ENCODE measurements around the gene CCSER1.

The CCSER1 gene

GRCh38 chr4:90127223-90127705 lies at the start of gene CCSER1:
TSS of gene CCSER1 (plus strand) at chr4:90127394.
- peak; percentile 42 for DNase-seq

DNA sequence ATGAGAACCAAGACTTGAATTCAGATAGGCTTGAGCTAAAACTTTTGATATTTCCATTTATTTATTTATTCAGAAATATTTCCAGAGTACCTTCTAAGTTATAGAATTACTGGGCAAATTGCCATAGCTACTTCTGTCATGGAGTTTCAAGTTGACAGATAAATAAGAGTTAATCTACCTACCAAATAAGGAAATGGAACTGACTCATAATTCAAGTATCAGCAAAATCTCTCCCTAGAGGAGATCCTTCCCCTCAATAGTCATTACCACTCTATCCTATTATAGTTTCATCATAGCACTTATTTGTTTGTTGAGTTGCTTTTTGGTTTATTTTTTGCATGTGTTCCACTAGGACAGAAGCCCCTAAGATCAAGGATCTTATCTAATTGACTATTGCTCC lies 48.8 kb upstream of the CCSER1 start:
- no peak for DNase-seq

DNA sequence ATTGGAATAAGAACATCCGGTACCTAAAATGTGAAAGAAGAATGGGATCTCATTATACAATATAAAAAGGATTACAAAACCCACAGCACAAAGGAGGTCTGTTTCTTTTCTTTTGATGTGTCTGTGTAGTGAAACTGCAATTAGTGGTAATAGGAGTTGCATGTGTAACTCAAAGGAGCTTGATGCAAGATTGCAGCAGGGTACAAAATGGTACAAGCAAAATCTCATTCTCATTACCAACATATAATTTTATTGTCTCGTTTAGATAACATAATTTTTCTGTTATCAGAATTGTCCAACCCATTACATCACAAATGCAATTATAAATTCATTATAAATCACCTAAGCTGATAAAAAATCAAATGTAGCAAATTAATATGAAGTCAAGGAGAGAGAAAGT lies 47.1 kb upstream of the CCSER1 start:
- no peak for DNase-seq

- no peak for DNase-seq
Measured at GRCh38 chr4:90081432-90082144, 45.6 kb upstream of the CCSER1 start.

DNA sequence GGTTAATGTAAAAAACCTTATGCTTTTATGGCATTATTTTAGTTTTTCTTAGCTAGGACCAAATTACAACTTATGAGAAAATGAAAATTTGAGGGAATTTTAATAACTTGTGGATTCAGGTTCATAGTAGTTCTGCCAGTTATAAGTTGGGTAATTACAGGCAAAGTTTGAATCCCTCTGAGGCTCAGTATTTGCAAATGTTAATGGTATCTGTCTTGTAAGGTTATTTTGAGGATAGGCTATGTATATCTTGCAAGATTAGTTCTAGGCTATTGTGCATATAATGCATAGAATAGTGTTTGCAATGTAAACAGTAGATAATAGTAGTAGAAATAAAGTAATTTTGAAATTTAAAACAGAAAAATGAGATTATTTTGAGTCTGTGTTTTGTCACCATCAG lies 44.7 kb upstream of the CCSER1 start:
- no peak for DNase-seq

- DNase-seq, result no peak
Measured at GRCh38 chr4:90084277-90084966, 42.8 kb upstream of the CCSER1 start.

GRCh38 chr4:90084967-90085295 lies 42.3 kb upstream of the CCSER1 start:
- no peak for DNase-seq

- DNase-seq, result no peak
Measured at GRCh38 chr4:90093526-90093925, 33.7 kb upstream of the CCSER1 start.

DNA sequence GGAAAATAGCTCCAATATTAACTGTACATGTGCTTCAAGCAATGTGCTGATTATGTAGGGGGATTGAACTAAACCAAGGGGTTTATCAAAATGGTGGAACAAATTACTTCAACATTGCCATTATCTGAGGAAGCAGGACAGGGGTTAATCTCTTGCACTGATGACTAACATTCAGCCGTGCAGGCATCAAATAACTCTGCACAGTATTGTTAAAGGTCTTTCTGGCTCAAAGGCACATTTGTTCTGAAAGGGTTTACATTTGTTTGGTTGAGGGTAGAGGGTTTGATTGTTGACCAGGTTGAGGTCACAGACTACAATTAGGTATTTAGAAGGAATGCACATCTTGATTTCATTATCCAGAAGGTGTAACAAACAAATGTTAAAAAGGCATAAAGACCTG lies 32.2 kb upstream of the CCSER1 start:
- no peak for DNase-seq

DNA sequence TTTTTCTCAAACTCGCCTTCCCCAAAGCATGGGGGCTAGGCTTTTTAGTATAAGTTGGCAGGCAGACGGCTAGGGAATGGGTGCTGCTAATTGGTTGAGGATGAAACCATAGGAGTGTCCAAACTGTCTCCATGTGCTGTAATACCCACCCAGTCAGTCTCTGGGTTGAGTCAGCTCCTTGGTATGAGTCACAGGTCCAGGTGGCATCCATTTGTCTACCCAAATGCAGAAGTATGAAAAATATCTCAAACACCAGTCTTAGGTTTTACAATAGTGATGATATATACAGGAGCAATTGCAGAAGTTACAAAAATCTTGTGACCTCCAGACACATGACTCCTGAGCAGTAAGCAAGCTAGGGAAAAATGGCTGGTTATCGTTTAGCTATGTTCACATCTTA lies 27.4 kb upstream of the CCSER1 start:
- DNase-seq, result no peak

DNA sequence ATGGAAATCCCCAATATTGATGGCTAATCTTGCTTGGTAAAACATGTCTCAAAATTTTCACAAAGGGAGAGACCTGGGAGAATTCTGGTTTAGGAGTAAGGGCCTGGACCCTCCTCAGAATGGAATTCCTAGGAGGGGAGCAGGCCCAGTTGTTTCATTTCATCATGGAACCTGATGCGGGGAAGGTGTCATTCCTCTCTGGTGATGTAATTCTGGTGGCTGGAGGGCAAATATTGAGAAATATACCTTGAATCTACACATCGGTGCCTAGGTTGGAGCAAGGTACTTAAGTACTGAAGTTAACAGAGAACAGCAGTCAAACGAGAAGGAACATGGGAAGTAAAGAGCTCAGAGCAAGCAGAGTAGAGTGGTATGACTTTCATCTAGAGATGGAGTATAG lies 23.2 kb upstream of the CCSER1 start:
- DNase-seq, result no peak

DNA sequence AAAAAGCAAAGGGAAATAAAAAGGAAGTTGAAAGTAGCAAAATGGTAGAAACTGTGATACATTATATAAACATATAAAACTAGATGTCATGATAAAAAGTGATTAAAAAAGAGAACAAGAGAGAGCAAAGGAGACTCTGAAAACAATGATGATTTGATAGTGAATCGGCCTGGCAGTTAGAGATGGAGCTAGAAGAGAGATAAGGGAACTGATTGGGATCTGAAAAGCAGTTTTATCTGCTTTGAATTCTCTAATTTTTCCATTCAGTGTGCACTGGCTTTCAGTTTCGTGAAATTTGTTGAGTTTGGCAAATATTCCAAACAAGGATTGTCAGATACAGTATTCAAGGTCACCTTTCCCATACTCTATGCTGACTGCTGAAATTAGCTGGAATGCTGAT lies 21.9 kb upstream of the CCSER1 start:
- no peak for DNase-seq

DNA sequence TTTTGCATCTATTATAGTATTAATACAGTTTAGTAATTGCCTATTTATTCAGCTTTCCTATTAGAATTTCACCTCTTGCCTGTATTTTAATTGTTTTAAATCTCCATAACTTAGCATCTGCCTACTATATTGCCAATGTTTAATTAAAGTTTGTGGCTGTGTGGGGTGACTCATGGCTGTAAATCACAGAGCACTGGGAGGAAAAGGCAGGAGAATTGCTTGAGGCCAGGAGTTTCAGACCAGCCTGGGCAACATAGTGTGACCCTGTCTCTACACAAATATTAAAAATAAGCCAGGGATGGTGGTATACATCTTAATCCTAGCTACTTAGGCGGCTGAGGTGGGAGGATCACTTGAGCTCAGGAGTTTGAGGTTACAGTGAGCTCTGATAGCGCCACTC lies 14.5 kb upstream of the CCSER1 start:
- DNase-seq, result no peak

DNA sequence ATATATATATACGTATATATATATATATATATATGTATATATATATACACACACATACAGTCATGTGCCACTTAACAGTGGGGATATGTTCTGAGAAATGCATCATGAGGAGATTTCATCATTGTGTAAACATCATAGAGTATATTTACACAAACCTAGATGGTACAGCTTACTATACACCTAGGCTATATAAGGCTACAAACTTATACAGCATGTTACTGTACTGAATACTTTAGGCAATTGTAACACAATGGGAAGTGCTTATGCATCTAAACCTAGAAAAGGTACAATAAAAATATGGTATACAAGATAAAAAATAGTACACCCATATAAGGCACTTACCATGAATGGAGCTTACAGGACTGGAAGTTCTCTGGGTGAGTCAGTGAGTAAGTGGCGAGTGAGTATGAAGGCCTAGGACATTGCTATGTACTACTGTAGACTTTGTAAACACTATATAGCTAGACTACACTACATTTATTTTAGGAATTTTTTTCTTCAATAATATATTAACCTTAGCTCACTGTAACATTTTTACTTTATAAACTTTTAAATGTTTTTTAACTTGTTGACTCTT lies 13.2 kb upstream of the CCSER1 start:
- DNase-seq, result no peak

- DNase-seq, result no peak
Measured at GRCh38 chr4:90118527-90119195, 8.5 kb upstream of the CCSER1 start.

- DNase-seq, result no peak
Measured at GRCh38 chr4:90120037-90120436, 7.2 kb upstream of the CCSER1 start.

GRCh38 chr4:90120815-90121214 lies 6.4 kb upstream of the CCSER1 start:
- DNase-seq, result no peak

DNA sequence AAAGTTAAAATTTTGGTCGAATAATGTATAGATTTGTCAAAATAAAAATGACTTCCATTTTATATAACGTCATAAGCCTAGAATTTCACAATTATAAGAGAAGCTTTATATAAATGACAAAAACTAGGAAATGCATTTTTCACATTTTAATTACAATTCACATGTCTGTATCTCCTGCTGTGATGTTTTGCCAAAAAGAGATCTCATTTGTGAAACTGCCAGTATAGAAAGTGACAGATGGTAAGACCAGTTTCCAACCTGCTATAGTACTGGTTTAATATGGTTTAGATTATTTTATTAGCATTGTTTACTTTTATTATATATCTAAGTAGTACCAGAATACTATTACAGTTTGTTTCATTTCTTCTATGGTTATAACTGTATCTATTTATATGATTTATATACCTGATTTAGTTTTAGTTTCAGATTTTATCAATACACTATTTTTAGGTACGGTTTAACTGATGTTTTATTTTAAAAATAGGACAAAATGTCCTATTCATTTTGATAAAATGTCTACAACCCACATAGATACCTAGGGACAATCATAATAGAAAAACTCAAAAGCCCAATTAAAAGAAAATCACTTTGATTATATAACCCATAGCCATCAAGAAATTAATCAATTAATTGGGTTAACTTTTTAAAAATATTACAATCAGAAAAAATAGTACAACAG lies 5.4 kb upstream of the CCSER1 start:
- DNase-seq, result no peak

DNA sequence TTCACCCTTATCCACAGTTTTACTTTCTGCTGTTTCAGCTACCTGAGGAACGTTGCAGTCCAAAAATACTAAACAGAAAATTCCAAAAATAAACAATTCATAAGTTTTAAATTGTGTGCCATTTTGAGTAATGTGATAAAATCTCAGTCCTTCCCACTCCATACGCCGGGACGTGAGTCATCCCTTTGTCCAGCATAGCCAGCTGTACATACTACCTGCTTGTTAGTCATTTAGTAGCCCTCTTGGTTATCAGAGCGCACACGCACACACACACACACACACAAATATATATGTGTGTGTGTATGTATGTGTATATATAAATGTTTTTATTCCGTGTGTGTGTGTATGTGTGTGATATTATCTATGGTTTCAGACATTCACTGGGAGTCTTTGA lies 4.8 kb upstream of the CCSER1 start:
- DNase-seq, result no peak

- DNase-seq, result no peak
Measured at GRCh38 chr4:90124276-90124675, 2.9 kb upstream of the CCSER1 start.

DNA sequence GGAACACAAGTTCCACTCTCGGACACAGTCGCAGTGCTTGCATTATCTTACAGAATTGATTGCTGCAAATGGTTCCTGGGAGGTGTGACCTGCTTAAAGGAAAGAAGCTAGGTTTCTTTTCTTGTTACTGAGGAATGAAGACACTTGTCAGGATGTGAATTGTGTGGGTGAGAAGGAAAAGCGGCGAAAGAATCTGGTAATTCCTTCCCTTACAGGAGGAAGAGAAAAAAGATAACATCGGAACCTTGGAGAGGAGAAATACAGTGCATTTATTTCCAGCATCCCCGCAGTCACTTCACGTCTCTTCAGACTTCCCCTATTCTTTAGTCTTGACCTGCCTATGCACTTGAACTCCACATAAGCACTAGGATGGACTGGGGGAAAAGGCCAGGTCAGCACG lies 389 bp upstream of the CCSER1 start:
- no peak for DNase-seq

GRCh38 chr4:90127706-90128345 lies 632 bp downstream of the CCSER1 start:
- DNase-seq, result peak; percentile 42

GRCh38 chr4:90128961-90129495 lies 1.8 kb downstream of the CCSER1 start:
- DNase-seq, result no peak

Measured in DMS79 treated with DMSO at 0.1 percent for 48 hours (cell line).